Fibroblast of the aortic adventitia (primary cell): ENCODE data around the gene GNGT1. TPM values are rescaled to one million over a fixed set of nuclear protein-coding genes. Genes with fewer than 3 reads are reported as not detected.
A peak's percentile ranks its signal among the peaks of the same experiment; 100 is the strongest.

ENCODE experiments used
- DNase-seq: peaks from one replicate; pipeline ENCODE4 v3.0.0-alpha.2; 2010; ENCODE audit warnings: low read depth
- H3K4me3 ChIP-seq: 2 replicates; pipeline ENCODE4 v1.5.1; 2011; ENCODE audit warnings: low read depth, mild to moderate bottlenecking, control low read depth, low read length, moderate library complexity
- CTCF ChIP-seq: IDR thresholded peaks from 2 replicates; pipeline ENCODE4 v1.5.1; 2011; ENCODE audit warnings: mild to moderate bottlenecking, low read length, control low read depth, inconsistent platforms; ENCODE audit not compliant: insufficient read depth
- small RNA-seq: library from RNA; depleted of rRNA; stranded (forward); fragments of <200 nt; gene quantifications from one replicate; pipeline ENCODE3, GENCODE V24; 2012
- total RNA-seq: library from RNA; depleted of rRNA; stranded (reverse); fragments of >200 nt; gene quantifications from 2 replicates; pipeline ENCODE4 v1.2.3, GENCODE V29; 2012; ENCODE audit warnings: low replicate concordance

The GNGT1 gene
- total RNA-seq, 1 donor: not detected

DNA sequence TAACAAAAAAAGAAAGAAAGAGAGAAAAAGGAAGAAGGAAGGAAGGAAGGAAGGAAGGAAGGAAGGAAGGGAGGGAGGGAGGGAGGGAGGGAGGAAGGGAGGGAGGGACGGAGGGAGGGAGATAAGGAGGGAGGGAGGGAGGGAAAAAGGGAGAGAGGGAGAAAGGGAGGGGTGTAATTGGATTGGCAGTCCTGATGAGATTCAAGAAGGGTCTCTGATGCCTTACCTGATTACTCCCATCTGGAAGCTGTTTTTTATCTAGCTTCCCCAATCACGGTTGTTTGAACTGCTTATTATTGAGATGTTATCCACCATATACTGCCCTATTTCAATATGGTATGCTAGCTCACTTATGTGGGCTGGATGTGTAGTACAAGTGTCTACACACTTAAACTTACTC is 42.5 kb downstream of the GNGT1 start:
- no peak for TF ChIP-seq CTCF
- DNase-seq: no peak
- no peak overlapping the region for H3K4me3 ChIP-seq

DNA sequence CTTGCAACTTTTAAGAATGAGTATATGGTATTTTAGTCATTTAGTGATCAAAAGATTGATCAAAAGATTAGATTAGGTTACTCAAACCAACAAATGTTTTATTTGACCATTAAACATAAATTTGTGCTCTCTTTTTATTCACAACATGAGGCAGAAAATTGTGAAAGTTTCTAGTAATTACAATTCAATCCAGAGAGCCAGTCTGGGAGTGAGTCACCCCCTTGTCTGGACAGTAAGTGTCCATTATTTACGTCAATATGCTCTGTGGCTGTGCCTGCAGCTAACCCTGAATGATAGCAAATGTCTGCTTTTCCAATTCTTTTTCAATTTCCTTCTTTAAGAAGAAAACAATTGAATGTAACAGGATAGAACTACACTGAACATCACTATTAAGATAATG is 43.1 kb downstream of the GNGT1 start:
- no peak for TF ChIP-seq CTCF
- DNase-seq: peak; percentile 77
- no peak overlapping the region for H3K4me3 ChIP-seq

- H3K4me3 ChIP-seq: no peak overlapping the region
- TF ChIP-seq CTCF: no peak
- DNase-seq: no peak
These were observed 48.9 kb downstream of the GNGT1 start for GRCh38 chr7:93955304-93955703.

GRCh38 chr7:93957767-93958166 is 51.4 kb downstream of the GNGT1 start:
- DNase-seq: no peak
- no peak for TF ChIP-seq CTCF
- H3K4me3 ChIP-seq: no peak overlapping the region

DNA sequence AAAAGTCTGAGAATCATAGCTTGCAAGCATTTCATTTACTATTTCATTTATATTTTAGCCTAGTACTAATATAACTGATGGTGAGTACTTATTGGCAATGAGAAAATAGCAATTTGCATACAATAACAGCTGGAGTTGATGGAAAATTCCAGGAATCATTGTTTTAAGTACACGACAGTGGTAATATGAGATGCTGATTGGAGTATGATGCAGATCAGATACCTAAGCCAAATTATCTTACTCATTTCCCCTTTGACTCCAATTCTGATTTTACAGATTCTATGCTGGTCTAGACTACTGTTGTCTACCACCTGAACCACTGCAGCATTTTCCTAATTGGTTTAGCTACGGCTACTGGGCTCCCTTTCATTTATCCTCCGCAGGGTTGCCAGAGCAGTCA is 51.8 kb downstream of the GNGT1 start:
- DNase-seq: peak; percentile 65
- no peak for TF ChIP-seq CTCF
- no peak overlapping the region for H3K4me3 ChIP-seq

DNA sequence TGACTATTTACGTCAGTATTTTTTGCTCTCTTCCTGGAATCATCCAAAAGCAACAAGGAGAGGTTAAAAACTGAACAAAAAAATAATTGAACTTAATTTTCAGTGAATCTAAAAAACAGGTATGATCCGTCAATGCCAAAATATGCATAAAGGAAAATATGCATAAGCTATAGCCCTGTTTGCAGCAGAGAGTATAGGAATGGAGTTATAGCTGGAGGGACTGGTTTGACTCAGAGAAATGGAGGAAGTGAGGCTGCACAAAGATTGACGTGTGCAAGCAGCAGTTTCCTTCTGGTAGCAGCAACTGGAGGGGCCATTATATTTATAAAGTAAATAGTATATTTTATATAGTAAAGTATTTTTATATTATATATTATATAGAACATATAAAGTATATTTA is 52.3 kb downstream of the GNGT1 start:
- TF ChIP-seq CTCF: no peak
- no peak for DNase-seq
- H3K4me3 ChIP-seq: no peak overlapping the region

Small RNA genes within 50 kb of the gene (small RNA-seq; reads per million reads assigned to genes)
- not detected for gene AC002076.2

Other genes with a start within 250 kb of the GNGT1 start
- 69.7 and 97.3 TPM in 2 replicates for gene TFPI2, start 15.8 kb upstream of the GNGT1 start, total RNA-seq
- gene GNG11, start 15.2 kb downstream of the GNGT1 start, total RNA-seq: 37.0 and 56.9 TPM in 2 replicates
- 48.3 and 60.8 TPM in 2 replicates for gene BET1, start 97.8 kb downstream of the GNGT1 start, total RNA-seq